Loucy (cell line): ENCODE measurements around the gene RASSF5.

Source experiments
- H2AFZ ChIP-seq: fragments of 200-600 bp; sonication (generic); 2 replicates; pipeline ENCODE4 v1.6.0; 2016; ENCODE audit warnings: antibody characterized with exemption, mild to moderate bottlenecking, low read length, moderate library complexity
- H3F3A ChIP-seq: fragments of 200-600 bp; 2 replicates; pipeline ENCODE4 v1.6.0; 2016; ENCODE audit warnings: antibody characterized with exemption, low read depth, mild to moderate bottlenecking
- H3K27me3 ChIP-seq: fragments of 200-600 bp; sonication (generic); 2 replicates; pipeline ENCODE4 v1.6.1; 2014; ENCODE audit warnings: low read length, mild to moderate bottlenecking; ENCODE audit not compliant: insufficient read depth, poor library complexity, severe bottlenecking
- H3K36me3 ChIP-seq: fragments of 200-600 bp; sonication (generic); 2 replicates; pipeline ENCODE4 v1.6.1; 2016; ENCODE audit warnings: low read length; ENCODE audit not compliant: insufficient read depth
- H3K4me1 ChIP-seq: fragments of 200-600 bp; sonication (generic); 2 replicates; pipeline ENCODE4 v1.5.1; 2014; ENCODE audit warnings: low read length, mild to moderate bottlenecking; ENCODE audit not compliant: insufficient read depth, poor library complexity, severe bottlenecking
- H3K4me2 ChIP-seq: fragments of 200-600 bp; sonication (generic); 2 replicates; pipeline ENCODE4 v1.6.0; 2014; ENCODE audit warnings: antibody characterized with exemption, low read length, low read depth, mild to moderate bottlenecking; ENCODE audit not compliant: poor library complexity, severe bottlenecking
- H3K4me3 ChIP-seq: fragments of 200-600 bp; sonication (generic); 2 replicates; pipeline ENCODE4 v1.5.1; 2014; ENCODE audit warnings: low read length, mild to moderate bottlenecking, mixed read lengths; ENCODE audit not compliant: poor library complexity, severe bottlenecking
- H3K79me2 ChIP-seq: fragments of 200-600 bp; sonication (generic); 2 replicates; pipeline ENCODE4 v1.6.1; 2014; ENCODE audit warnings: low read length; ENCODE audit not compliant: insufficient read depth
- H3K9ac ChIP-seq: fragments of 200-600 bp; sonication (generic); 2 replicates; pipeline ENCODE4 v1.6.0; 2014; ENCODE audit warnings: mild to moderate bottlenecking, low read depth, low read length, moderate library complexity; ENCODE audit not compliant: poor library complexity, severe bottlenecking
- H3K9me2 ChIP-seq: fragments of 200-600 bp; sonication (generic); replicated peaks from 2 replicates; pipeline ENCODE4 v1.6.1; 2016; ENCODE audit warnings: low read depth, low read length, mixed read lengths
- H3K9me3 ChIP-seq: fragments of 200-600 bp; sonication (generic); 2 replicates; pipeline ENCODE4 v1.6.1; 2014; ENCODE audit warnings: mild to moderate bottlenecking, antibody characterized with exemption, low read length, low read depth; ENCODE audit not compliant: insufficient read depth
- H4K20me1 ChIP-seq: fragments of 200-600 bp; sonication (generic); 2 replicates; pipeline ENCODE4 v1.6.0; 2014; ENCODE audit warnings: antibody characterized with exemption, low read length, mild to moderate bottlenecking; ENCODE audit not compliant: insufficient read depth, poor library complexity, severe bottlenecking
- CTCF ChIP-seq: fragments of 200-600 bp; sonication (generic); conservative IDR thresholded peaks from 2 replicates; pipeline ENCODE4 v1.5.1; 2014; ENCODE audit warnings: mild to moderate bottlenecking, antibody characterized with exemption, low read length
- EZH2phosphoT487 ChIP-seq: fragments of 200-600 bp; IDR thresholded peaks from 2 replicates; pipeline ENCODE4 v1.6.1; 2018; ENCODE audit warnings: antibody characterized with exemption, mild to moderate bottlenecking, moderate library complexity, borderline replicate concordance

RASSF5 gene

GRCh38 chr1:206505702-206506355 is 1.5 kb upstream of the RASSF5 start:
- Histone ChIP-seq H4K20me1 (no peaks in the 10 kb centered on the region), H3K79me2 (no peaks in the 10 kb centered on the region), H3F3A (no peaks in the 10 kb centered on the region), H3K4me1 (peaks cover 5% of the 10 kb centered on the region), H3K36me3 (no peaks in the 10 kb centered on the region), H3K27me3 (no peaks in the 10 kb centered on the region), H3K9me3 (no peaks in the 10 kb centered on the region), H3K4me3 (no peak overlapping the region), H3K4me2 (no peak overlapping the region), H2AFZ (no peak overlapping the region), H3K9ac (no peak overlapping the region), H3K9me2 (no peaks in the 10 kb centered on the region)
- TF ChIP-seq EZH2phosphoT487 (no peak), CTCF (peak; percentile 54)

- no peaks in the 10 kb centered on the region for H4K20me1 ChIP-seq
- no peak overlapping the region for H3K4me2 ChIP-seq
- H3K9ac ChIP-seq = no peak overlapping the region
- no peaks in the 10 kb centered on the region for H3F3A ChIP-seq
- no peak overlapping the region for H3K4me3 ChIP-seq
- H3K9me2 ChIP-seq = no peaks in the 10 kb centered on the region
- H3K27me3 ChIP-seq = no peaks in the 10 kb centered on the region
- H2AFZ ChIP-seq = no peak overlapping the region
- H3K79me2 ChIP-seq = no peaks in the 10 kb centered on the region
- no peaks in the 10 kb centered on the region for H3K36me3 ChIP-seq
- peaks cover 5% of the 10 kb centered on the region for H3K4me1 ChIP-seq
- no peak for TF ChIP-seq EZH2phosphoT487
- TF ChIP-seq CTCF = no peak
- H3K9me3 ChIP-seq = no peaks in the 10 kb centered on the region
Observed at GRCh38 chr1:206506405-206507283, 687 bp upstream of the RASSF5 start.

- Histone ChIP-seq H3K9me3 (no peaks in the 10 kb centered on the region), H3K4me2 (no peak overlapping the region), H4K20me1 (no peaks in the 10 kb centered on the region), H3F3A (no peaks in the 10 kb centered on the region), H2AFZ (no peak overlapping the region), H3K4me1 (peaks cover 5% of the 10 kb centered on the region), H3K79me2 (no peaks in the 10 kb centered on the region), H3K4me3 (no peak overlapping the region), H3K9me2 (no peaks in the 10 kb centered on the region), H3K27me3 (no peaks in the 10 kb centered on the region), H3K9ac (no peak overlapping the region), H3K36me3 (no peaks in the 10 kb centered on the region)
- TF ChIP-seq CTCF = no peak
- no peak for TF ChIP-seq EZH2phosphoT487
Observed at GRCh38 chr1:206508130-206508889, 979 bp downstream of the RASSF5 start.
